ENCODE results near the gene ZFP3. TPM values are rescaled to one million over a fixed set of nuclear protein-coding genes. Genes with fewer than 3 reads are reported as not detected.

The ZFP3 gene
- polyA plus RNA-seq, 1 of the 3 experiments (the other 2 are of a cell fraction), result 1.5 TPM

- H3K9me3 ChIP-seq, result no peaks in the 10 kb centered on the region
- ChIA-PET CTCF (no interaction called here), POLR2A (no interaction called here)
- WGBS (ENCODE audit: low lambda C conversion rate), result 38% methylated on average over 3 of the region's 6 CpGs
- no peak overlapping the region for H3K4me2 ChIP-seq
- H3F3A ChIP-seq (replicated peaks; ENCODE audit: insufficient read depth), result peaks cover 3% of the 10 kb centered on the region
- H3K36me3 ChIP-seq (replicated peaks in 1 of 2; ENCODE audit: control insufficient read depth in 1 of 2, insufficient read depth in 2 of 2, low read length in 1 of 2), result peaks cover 2 to 4% of the 10 kb centered on the region in 2 experiments
- no peak for DNase-seq
- peaks cover 4% of the 10 kb centered on the region; the same call in 1 of the 2 replicates for H3K9me2 ChIP-seq
- peaks cover 13% of the 10 kb centered on the region; the same call in 1 of the 2 replicates for H3K27me3 ChIP-seq (ENCODE audit: insufficient read depth)
- TF ChIP-seq ZBTB33 (IDR thresholded peaks at IDR 0.05; ENCODE audit: borderline replicate concordance, low read depth) (no peak), ELF1 (IDR thresholded peaks at IDR 0.05) (no peak), TCF12 (IDR thresholded peaks at IDR 0.05) (no peak), SIN3A (IDR thresholded peaks at IDR 0.05; ENCODE audit: borderline replicate concordance, low read depth, low read length) (no peak), RFX5 (IDR thresholded peaks at IDR 0.05; ENCODE audit: low read length) (no peak), EZH2phosphoT487 (IDR thresholded peaks at IDR 0.05; ENCODE audit: borderline replicate concordance, low read depth) (no peak), FOSL2 (IDR thresholded peaks at IDR 0.05; ENCODE audit: borderline replicate concordance, low read depth) (no peak), MXI1 (IDR thresholded peaks at IDR 0.05; ENCODE audit: low read depth, low read length) (no peak), RCOR1 (IDR thresholded peaks at IDR 0.05; ENCODE audit: low read length) (no peak), RAD21 (IDR thresholded peaks at IDR 0.05; ENCODE audit: low read length) (no peak), EP300 (IDR thresholded peaks at IDR 0.05; ENCODE audit: borderline replicate concordance in 1 of 2, low read depth in 1 of 2, low read length in 1 of 2) (no peak), JUND (IDR thresholded peaks at IDR 0.05) (no peak), SMC3 (IDR thresholded peaks at IDR 0.05; ENCODE audit: low read depth, low read length) (no peak), CHD2 (IDR thresholded peaks at IDR 0.05; ENCODE audit: low read length, partially characterized antibody) (no peak)
- TF ChIP-seq, protein P1, sequence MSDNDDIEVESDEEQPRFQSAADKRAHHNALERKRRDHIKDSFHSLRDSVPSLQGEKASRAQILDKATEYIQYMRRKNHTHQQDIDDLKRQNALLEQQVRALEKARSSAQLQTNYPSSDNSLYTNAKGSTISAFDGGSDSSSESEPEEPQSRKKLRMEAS (IDR thresholded peaks at IDR 0.05; ENCODE audit: low read depth), result no peak
- TF ChIP-seq, protein P2, sequence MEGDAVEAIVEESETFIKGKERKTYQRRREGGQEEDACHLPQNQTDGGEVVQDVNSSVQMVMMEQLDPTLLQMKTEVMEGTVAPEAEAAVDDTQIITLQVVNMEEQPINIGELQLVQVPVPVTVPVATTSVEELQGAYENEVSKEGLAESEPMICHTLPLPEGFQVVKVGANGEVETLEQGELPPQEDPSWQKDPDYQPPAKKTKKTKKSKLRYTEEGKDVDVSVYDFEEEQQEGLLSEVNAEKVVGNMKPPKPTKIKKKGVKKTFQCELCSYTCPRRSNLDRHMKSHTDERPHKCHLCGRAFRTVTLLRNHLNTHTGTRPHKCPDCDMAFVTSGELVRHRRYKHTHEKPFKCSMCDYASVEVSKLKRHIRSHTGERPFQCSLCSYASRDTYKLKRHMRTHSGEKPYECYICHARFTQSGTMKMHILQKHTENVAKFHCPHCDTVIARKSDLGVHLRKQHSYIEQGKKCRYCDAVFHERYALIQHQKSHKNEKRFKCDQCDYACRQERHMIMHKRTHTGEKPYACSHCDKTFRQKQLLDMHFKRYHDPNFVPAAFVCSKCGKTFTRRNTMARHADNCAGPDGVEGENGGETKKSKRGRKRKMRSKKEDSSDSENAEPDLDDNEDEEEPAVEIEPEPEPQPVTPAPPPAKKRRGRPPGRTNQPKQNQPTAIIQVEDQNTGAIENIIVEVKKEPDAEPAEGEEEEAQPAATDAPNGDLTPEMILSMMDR (IDR thresholded peaks at IDR 0.05), result no peak
- TF ChIP-seq, protein P3, sequence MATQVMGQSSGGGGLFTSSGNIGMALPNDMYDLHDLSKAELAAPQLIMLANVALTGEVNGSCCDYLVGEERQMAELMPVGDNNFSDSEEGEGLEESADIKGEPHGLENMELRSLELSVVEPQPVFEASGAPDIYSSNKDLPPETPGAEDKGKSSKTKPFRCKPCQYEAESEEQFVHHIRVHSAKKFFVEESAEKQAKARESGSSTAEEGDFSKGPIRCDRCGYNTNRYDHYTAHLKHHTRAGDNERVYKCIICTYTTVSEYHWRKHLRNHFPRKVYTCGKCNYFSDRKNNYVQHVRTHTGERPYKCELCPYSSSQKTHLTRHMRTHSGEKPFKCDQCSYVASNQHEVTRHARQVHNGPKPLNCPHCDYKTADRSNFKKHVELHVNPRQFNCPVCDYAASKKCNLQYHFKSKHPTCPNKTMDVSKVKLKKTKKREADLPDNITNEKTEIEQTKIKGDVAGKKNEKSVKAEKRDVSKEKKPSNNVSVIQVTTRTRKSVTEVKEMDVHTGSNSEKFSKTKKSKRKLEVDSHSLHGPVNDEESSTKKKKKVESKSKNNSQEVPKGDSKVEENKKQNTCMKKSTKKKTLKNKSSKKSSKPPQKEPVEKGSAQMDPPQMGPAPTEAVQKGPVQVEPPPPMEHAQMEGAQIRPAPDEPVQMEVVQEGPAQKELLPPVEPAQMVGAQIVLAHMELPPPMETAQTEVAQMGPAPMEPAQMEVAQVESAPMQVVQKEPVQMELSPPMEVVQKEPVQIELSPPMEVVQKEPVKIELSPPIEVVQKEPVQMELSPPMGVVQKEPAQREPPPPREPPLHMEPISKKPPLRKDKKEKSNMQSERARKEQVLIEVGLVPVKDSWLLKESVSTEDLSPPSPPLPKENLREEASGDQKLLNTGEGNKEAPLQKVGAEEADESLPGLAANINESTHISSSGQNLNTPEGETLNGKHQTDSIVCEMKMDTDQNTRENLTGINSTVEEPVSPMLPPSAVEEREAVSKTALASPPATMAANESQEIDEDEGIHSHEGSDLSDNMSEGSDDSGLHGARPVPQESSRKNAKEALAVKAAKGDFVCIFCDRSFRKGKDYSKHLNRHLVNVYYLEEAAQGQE (IDR thresholded peaks at IDR 0.05; ENCODE audit: low read depth, low read length), result no peak
- TF ChIP-seq, protein P4, sequence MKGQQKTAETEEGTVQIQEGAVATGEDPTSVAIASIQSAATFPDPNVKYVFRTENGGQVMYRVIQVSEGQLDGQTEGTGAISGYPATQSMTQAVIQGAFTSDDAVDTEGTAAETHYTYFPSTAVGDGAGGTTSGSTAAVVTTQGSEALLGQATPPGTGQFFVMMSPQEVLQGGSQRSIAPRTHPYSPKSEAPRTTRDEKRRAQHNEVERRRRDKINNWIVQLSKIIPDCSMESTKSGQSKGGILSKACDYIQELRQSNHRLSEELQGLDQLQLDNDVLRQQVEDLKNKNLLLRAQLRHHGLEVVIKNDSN (IDR thresholded peaks at IDR 0.05; ENCODE audit: borderline replicate concordance, low read depth), result no peak
- TF ChIP-seq, protein P5, sequence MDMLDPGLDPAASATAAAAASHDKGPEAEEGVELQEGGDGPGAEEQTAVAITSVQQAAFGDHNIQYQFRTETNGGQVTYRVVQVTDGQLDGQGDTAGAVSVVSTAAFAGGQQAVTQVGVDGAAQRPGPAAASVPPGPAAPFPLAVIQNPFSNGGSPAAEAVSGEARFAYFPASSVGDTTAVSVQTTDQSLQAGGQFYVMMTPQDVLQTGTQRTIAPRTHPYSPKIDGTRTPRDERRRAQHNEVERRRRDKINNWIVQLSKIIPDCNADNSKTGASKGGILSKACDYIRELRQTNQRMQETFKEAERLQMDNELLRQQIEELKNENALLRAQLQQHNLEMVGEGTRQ (IDR thresholded peaks at IDR 0.05; ENCODE audit: borderline replicate concordance, low read depth, low read length), result no peak
- TF ChIP-seq, protein P6, sequence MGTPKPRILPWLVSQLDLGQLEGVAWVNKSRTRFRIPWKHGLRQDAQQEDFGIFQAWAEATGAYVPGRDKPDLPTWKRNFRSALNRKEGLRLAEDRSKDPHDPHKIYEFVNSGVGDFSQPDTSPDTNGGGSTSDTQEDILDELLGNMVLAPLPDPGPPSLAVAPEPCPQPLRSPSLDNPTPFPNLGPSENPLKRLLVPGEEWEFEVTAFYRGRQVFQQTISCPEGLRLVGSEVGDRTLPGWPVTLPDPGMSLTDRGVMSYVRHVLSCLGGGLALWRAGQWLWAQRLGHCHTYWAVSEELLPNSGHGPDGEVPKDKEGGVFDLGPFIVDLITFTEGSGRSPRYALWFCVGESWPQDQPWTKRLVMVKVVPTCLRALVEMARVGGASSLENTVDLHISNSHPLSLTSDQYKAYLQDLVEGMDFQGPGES (IDR thresholded peaks at IDR 0.05; ENCODE audit: low read depth, low read length), result no peak
- H3K9ac ChIP-seq, result no peak overlapping the region
- H3K79me2 ChIP-seq (ENCODE audit: insufficient read depth), result no peaks in the 10 kb centered on the region
- no peaks in the 10 kb centered on the region for H4K20me1 ChIP-seq (ENCODE audit: insufficient read depth)
- no peak overlapping the region for H3K27ac ChIP-seq (ENCODE audit: low read depth in 2 of 2, low read length in 1 of 2)
- H2AFZ ChIP-seq (ENCODE audit: low read depth), result no peak overlapping the region
- H3K4me1 ChIP-seq (ENCODE audit: control insufficient read depth in 1 of 2, insufficient read depth in 2 of 2, low read depth in 1 of 2, low read length in 1 of 2), result no peaks in the 10 kb centered on the region; a peak in 1 of 4 replicates
- H3K4me3 ChIP-seq (ENCODE audit: low read depth in 2 of 2, low read length in 1 of 2), result no peak overlapping the region
Measured at GRCh38 chr17:5118219-5118618, 40.0 kb downstream of the ZFP3 start.
